ENCODE results near the gene TPM2. TPM values are rescaled to one million over a fixed set of nuclear protein-coding genes. Genes with fewer than 3 reads are reported as not detected.
"Not testable (repeated sequence)": the region's sequence is repeated elsewhere in the genome, so short reads cannot be mapped to it uniquely, and the experiment has no call there.

The TPM2 gene
- total RNA-seq, 3 donors from 2014 or later (not counting 1 experiment from before 2014, with no cell fraction given) = 20.9 to 23.8 (median 22.9) TPM

DNA sequence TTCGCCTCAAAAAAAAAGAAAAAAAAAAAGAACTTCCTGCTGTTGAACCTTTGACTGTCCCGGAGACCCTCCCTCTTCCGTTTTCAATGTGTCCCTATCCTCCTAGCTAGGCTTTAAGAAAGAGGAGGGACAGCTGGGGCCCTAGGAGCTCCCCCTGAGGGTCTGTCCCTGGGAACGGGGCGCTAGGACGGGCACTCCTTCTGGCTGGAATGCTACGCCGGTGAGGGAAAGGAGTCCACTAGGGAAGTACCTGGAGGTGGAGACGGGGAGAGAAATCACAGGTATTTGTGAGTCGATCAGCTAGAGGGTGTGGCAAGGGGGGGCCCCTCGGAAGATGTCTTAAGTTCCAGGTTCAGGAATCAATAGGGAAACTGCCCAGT, 43.6 kb downstream of the TPM2 start:
- H3K36me3 Mint-ChIP-seq = no peaks in the 10 kb centered on the region
- H3K9me3 Mint-ChIP-seq = no peaks in the 10 kb centered on the region
- H3K4me1 Mint-ChIP-seq = peaks cover 48 to 64% of the 10 kb centered on the region in 2 donors
- Histone ChIP-seq H3K27ac (ENCODE audit: low read length) (peak overlapping the region; percentile 82), H3K27me3 (ENCODE audit: control insufficient read depth, insufficient read depth, low read length) (no peaks in the 10 kb centered on the region), H3K4me3 (ENCODE audit: low read length) (peak overlapping the region; percentile 55), H3K9me3 (ENCODE audit: control insufficient read depth, insufficient read depth, low read length) (no peaks in the 10 kb centered on the region), H3K36me3 (ENCODE audit: control insufficient read depth, insufficient read depth, low read length) (no peaks in the 10 kb centered on the region), H3K4me1 (ENCODE audit: control insufficient read depth, insufficient read depth, low read length) (peaks cover 74% of the 10 kb centered on the region)
- under 1% methylated on average over 11 of the region's 11 CpGs for WGBS (ENCODE audit: insufficient coverage)
- no peak for TF ChIP-seq CTCF (IDR thresholded peaks at IDR 0.05)
- no peak for DNase-seq
- H3K4me3 Mint-ChIP-seq = peak overlapping the region; percentile 99
- intact Hi-C loops (cut with micrococcal nuclease) = loop anchor here (1.0 to 2.0 kb wide), 3 partner anchors 42 to 169 kb away; partner anchors contain the start of genes CREB3, HINT2 and TLN1
- no peak for ATAC-seq
- H3K27ac Mint-ChIP-seq = peak overlapping the region; percentile 98
- H3K27me3 Mint-ChIP-seq (ENCODE audit: low read depth in 2 of 2) = no peaks in the 10 kb centered on the region

- peak overlapping the region; percentile 55 for H3K4me3 ChIP-seq (ENCODE audit: low read length)
- WGBS (ENCODE audit: insufficient coverage) = 43% methylated on average over 10 of the region's 10 CpGs
- H3K27me3 Mint-ChIP-seq (ENCODE audit: low read depth in 2 of 2); ATAC-seq; H3K9me3 Mint-ChIP-seq; H3K9me3 ChIP-seq (ENCODE audit: control insufficient read depth, insufficient read depth, low read length); H3K36me3 Mint-ChIP-seq; DNase-seq; H3K27me3 ChIP-seq (ENCODE audit: control insufficient read depth, insufficient read depth, low read length); H3K36me3 ChIP-seq (ENCODE audit: control insufficient read depth, insufficient read depth, low read length): not testable (repeated sequence)
- H3K4me3 Mint-ChIP-seq = peak overlapping the region; percentile 99
- peaks cover 52 to 67% of the 10 kb centered on the region in 2 donors for H3K4me1 Mint-ChIP-seq
- peak overlapping the region; percentile 98 for H3K27ac Mint-ChIP-seq
- peaks cover 70% of the 10 kb centered on the region for H3K4me1 ChIP-seq (ENCODE audit: control insufficient read depth, insufficient read depth, low read length)
- intact Hi-C loops (cut with micrococcal nuclease) = loop anchor here (1.0 to 2.0 kb wide), 3 partner anchors 41 to 170 kb away; partner anchors contain the start of genes CREB3, HINT2 and TLN1
- H3K27ac ChIP-seq (ENCODE audit: low read length) = peak overlapping the region; percentile 82
Observed at GRCh38 chr9:35645736-35646135, 44.0 kb downstream of the TPM2 start.

GRCh38 chr9:35643046-35643445, 46.7 kb downstream of the TPM2 start:
- DNase-seq (no peak), ATAC-seq (no peak)
- H3K27me3 Mint-ChIP-seq (ENCODE audit: low read depth in 2 of 2) = no peaks in the 10 kb centered on the region
- Histone ChIP-seq H3K9me3 (ENCODE audit: control insufficient read depth, insufficient read depth, low read length) (no peaks in the 10 kb centered on the region), H3K27me3 (ENCODE audit: control insufficient read depth, insufficient read depth, low read length) (no peaks in the 10 kb centered on the region), H3K36me3 (ENCODE audit: control insufficient read depth, insufficient read depth, low read length) (no peaks in the 10 kb centered on the region), H3K27ac (ENCODE audit: low read length) (no peak overlapping the region), H3K4me1 (ENCODE audit: control insufficient read depth, insufficient read depth, low read length) (peaks cover 60% of the 10 kb centered on the region), H3K4me3 (ENCODE audit: low read length) (no peak overlapping the region)
- no peaks in the 10 kb centered on the region for H3K9me3 Mint-ChIP-seq
- intact Hi-C loops (cut with micrococcal nuclease) = no loop called here
- 97% methylated on average over 12 of the region's 12 CpGs for WGBS (ENCODE audit: insufficient coverage)
- no peak for TF ChIP-seq CTCF (IDR thresholded peaks at IDR 0.05)
- no peak overlapping the region for H3K4me3 Mint-ChIP-seq
- no peak overlapping the region for H3K27ac Mint-ChIP-seq
- H3K4me1 Mint-ChIP-seq = peaks cover 56 to 71% of the 10 kb centered on the region in 2 donors
- no peaks in the 10 kb centered on the region for H3K36me3 Mint-ChIP-seq

DNA sequence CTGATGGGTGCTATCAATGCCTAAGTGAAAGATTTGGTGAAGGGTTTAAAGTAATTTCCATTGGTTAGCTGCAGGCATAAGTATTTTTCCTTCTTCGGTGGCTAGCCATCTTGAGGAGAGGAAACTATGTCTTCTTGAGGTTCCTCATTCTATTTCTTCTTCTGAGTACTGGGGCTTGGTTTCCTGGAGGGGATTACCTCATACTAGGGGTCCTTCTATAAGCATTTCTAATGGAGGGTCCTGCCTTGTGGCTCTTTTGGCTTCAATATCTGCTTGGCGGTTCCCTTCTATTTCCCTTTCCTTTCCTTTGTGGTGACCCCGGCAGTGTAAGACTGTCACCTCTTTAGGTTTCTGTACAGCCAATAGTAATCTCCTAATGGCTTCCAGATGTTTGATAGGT, 48.2 kb downstream of the TPM2 start:
- WGBS (ENCODE audit: insufficient coverage) = 70% methylated on average over 2 of the region's 3 CpGs
- H3K27ac ChIP-seq (ENCODE audit: low read length); H3K9me3 Mint-ChIP-seq; H3K4me3 ChIP-seq (ENCODE audit: low read length); H3K36me3 Mint-ChIP-seq; H3K27me3 Mint-ChIP-seq (ENCODE audit: low read depth in 2 of 2); DNase-seq; H3K36me3 ChIP-seq (ENCODE audit: control insufficient read depth, insufficient read depth, low read length); H3K9me3 ChIP-seq (ENCODE audit: control insufficient read depth, insufficient read depth, low read length); H3K27me3 ChIP-seq (ENCODE audit: control insufficient read depth, insufficient read depth, low read length); intact Hi-C loops (cut with micrococcal nuclease); ATAC-seq: not testable (repeated sequence)
- peaks cover 62% of the 10 kb centered on the region for H3K4me1 ChIP-seq (ENCODE audit: control insufficient read depth, insufficient read depth, low read length)
- Mint-ChIP-seq H3K4me1 (peaks cover 61 to 74% of the 10 kb centered on the region in 2 donors), H3K27ac (peak overlapping the region; percentile 94 to 97), H3K4me3 (peak overlapping the region; percentile 59)

GRCh38 chr9:35640431-35640830, 49.3 kb downstream of the TPM2 start:
- DNase-seq; ATAC-seq; H3K4me3 Mint-ChIP-seq; H3K27ac ChIP-seq (ENCODE audit: low read length); H3K36me3 Mint-ChIP-seq; H3K36me3 ChIP-seq (ENCODE audit: control insufficient read depth, insufficient read depth, low read length); intact Hi-C loops (cut with micrococcal nuclease); H3K4me3 ChIP-seq (ENCODE audit: low read length); H3K9me3 ChIP-seq (ENCODE audit: control insufficient read depth, insufficient read depth, low read length); H3K27me3 ChIP-seq (ENCODE audit: control insufficient read depth, insufficient read depth, low read length); H3K27me3 Mint-ChIP-seq (ENCODE audit: low read depth in 2 of 2); H3K9me3 Mint-ChIP-seq: not testable (repeated sequence)
- peak overlapping the region; percentile 94 to 97 for H3K27ac Mint-ChIP-seq
- peaks cover 61% of the 10 kb centered on the region for H3K4me1 ChIP-seq (ENCODE audit: control insufficient read depth, insufficient read depth, low read length)
- WGBS (ENCODE audit: insufficient coverage) = 99% methylated on average over 15 of the region's 15 CpGs
- peaks cover 66 to 75% of the 10 kb centered on the region in 2 donors for H3K4me1 Mint-ChIP-seq

Measured in natural killer cell (primary cell).